GM12891 (cell line): Measurements from ENCODE around the gene DQX1.

Experiments
- PAX5 ChIP-seq: IDR thresholded peaks from 2 replicates; pipeline ENCODE4 v1.6.1; 2011; ENCODE audit warnings: low read length, moderate library complexity, mild to moderate bottlenecking; ENCODE audit not compliant: insufficient read depth, severe bottlenecking
- POLR2A ChIP-seq: IDR thresholded peaks from 2 replicates; pipeline ENCODE4 v1.6.1; 2011; ENCODE audit warnings: low read depth, low read length, control low read depth
- POLR2AphosphoS5 ChIP-seq: IDR thresholded peaks from 2 replicates; pipeline ENCODE4 v1.6.1; 2011; ENCODE audit warnings: low read depth, low read length, control low read depth
- POU2F2 ChIP-seq: IDR thresholded peaks from 2 replicates; pipeline ENCODE4 v1.6.1; 2011; ENCODE audit warnings: low read depth, mild to moderate bottlenecking, control low read depth, low read length, moderate library complexity
- SPI1 ChIP-seq: IDR thresholded peaks from 2 replicates; pipeline ENCODE4 v1.6.1; 2011; ENCODE audit warnings: low read depth, low read length, control low read depth
- TAF1 ChIP-seq: IDR thresholded peaks from 2 replicates; pipeline ENCODE4 v1.6.1; 2011; ENCODE audit warnings: low read depth, low read length, control low read depth

DNA sequence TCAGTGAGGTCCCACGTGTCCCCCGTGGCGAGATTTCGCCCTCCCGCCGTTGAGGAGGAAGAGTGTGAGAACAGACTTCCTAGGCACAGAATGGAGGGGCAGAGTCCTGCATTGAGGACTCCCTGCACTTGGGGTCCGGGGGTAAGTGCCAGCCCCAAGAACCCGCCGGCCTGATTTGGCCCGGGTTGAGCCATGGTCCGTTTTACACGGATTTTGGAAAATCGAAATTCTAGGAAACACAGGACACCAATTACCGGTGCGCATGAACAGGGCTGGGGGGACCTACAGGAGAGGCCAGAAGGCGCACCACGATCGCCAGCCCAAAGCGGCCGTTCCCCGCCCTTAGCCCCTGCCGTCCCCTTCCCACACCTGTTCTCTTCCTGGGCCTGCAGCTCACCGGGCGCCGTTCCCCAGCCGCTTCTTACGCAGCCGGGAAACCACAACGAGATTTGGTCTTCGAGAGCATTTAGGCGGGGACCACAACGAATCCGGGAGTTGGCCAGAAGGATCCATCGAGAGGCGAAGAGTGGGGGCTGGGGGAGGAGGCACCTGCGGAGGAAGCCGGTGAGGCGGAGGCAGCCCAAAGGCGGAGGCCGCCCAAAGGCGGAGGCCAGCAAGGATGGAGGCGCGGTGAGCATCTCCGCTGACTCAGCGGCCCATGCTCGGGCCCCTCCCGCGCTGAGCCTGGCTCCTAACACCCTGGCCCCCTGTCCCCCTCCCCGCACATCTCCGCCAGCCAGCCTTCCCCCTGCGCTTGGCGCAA, 12.2 kb downstream of the DQX1 start:
- no peak for TF ChIP-seq TAF1
- no peak for TF ChIP-seq POLR2A
- TF ChIP-seq POLR2AphosphoS5 = no peak
- TF ChIP-seq SPI1 = no peak
- TF ChIP-seq POU2F2 = no peak
- TF ChIP-seq PAX5 = no peak
